Right lung (tissue), 5 donors: ENCODE data around the gene LCE1E. TPM values are rescaled to one million over a fixed set of nuclear protein-coding genes. Genes with fewer than 3 reads are reported as not detected.

Experiments
- DNase-seq, 2 donors: peaks; one replicate each; pipeline ENCODE4 v3.0.0-alpha.2; 2013
- polyA plus RNA-seq, 5 donors: library from polyadenylated mRNA; unstranded; fragments of 120-200 nt; gene quantifications; one replicate each; pipeline versions ENCODE4 v1.2.1 to v1.2.3, GENCODE V29; 2013; ENCODE audit warnings: inconsistent platforms in 1 of 5, low replicate concordance in 1 of 5; ENCODE audit not compliant: insufficient read length in 5 of 5, insufficient read depth in 1 of 5

LCE1E gene
- polyA plus RNA-seq, 5 donors = not detected

- no peak for DNase-seq
These were observed 8.4 kb upstream of the LCE1E start for GRCh38 chr1:152777510-152778137.

- DNase-seq = no peak
These were observed 3.0 kb upstream of the LCE1E start for GRCh38 chr1:152783095-152783494.

DNA sequence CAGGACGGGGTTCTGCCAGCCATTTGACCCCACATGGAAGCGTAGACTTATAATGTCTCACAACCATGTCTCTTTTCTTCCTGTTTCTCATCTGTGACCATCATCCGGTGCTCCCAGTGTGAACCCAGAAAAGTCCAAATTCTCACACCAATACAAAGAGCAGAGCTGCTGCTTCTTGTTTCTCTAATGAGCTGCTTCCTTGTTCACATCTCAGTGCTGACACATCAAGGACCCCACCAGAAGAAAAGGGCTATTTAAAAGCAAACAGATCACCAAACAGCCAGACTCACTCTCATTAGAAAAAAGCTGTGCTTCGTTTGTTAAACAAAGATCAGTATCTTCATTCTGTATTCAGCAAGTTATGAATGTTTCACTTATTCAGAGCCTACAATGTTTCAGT, 9.6 kb downstream of the LCE1E start:
- no peak for DNase-seq

- no peak for DNase-seq
These were observed 10.4 kb downstream of the LCE1E start, which contains the start of gene LCE1D for GRCh38 chr1:152796421-152796820. Gene LCE1D (plus strand): TSS chr1:152796721. CDS start chr1:152797795, 1,074 bp downstream.

GRCh38 chr1:152801333-152801732, 15.3 kb downstream of the LCE1E start:
- no peak for DNase-seq

- DNase-seq = no peak
These were observed 20.5 kb downstream of the LCE1E start, which contains the start of gene LCE1C for GRCh38 chr1:152806576-152806975. Gene LCE1C (minus strand): TSS chr1:152806651. CDS start chr1:152805478, 1,173 bp downstream.

GRCh38 chr1:152811050-152811449, 25.0 kb downstream of the LCE1E start:
- DNase-seq = no peak

- DNase-seq = no peak
These were observed 25.6 kb downstream of the LCE1E start, which contains the start of gene LCE1B for GRCh38 chr1:152811671-152812070. Gene LCE1B (plus strand): TSS chr1:152811971. CDS start chr1:152812447, 476 bp downstream.

GRCh38 chr1:152817309-152817708, 31.3 kb downstream of the LCE1E start:
- DNase-seq = no peak

GRCh38 chr1:152823294-152823693, 37.2 kb downstream of the LCE1E start:
- DNase-seq = no peak

- no peak for DNase-seq
These were observed 38.9 kb downstream of the LCE1E start for GRCh38 chr1:152824964-152825363.

- no peak for DNase-seq
These were observed 41.1 kb downstream of the LCE1E start, which contains the start of gene LCE1A for GRCh38 chr1:152827173-152827572. Gene LCE1A (plus strand): TSS chr1:152827473. CDS start chr1:152827473, 0 bp downstream.

GRCh38 chr1:152836870-152837269, 50.8 kb downstream of the LCE1E start:
- no peak for DNase-seq

Other genes with a start within 250 kb of the LCE1E start
- gene LCE3E, start 219.5 kb upstream of the LCE1E start, polyA plus RNA-seq = not detected
- gene LCE3D, start 205.7 kb upstream of the LCE1E start, polyA plus RNA-seq = not detected
- not detected for gene LCE3C, start 186.0 kb upstream of the LCE1E start, polyA plus RNA-seq
- not detected for gene LCE3B, start 172.4 kb upstream of the LCE1E start, polyA plus RNA-seq
- gene LCE3A, start 163.2 kb upstream of the LCE1E start, polyA plus RNA-seq = not detected
- gene LCE2D, start 122.9 kb upstream of the LCE1E start, polyA plus RNA-seq = not detected
- gene LCE2C, start 111.0 kb upstream of the LCE1E start, polyA plus RNA-seq = not detected
- gene LCE2B, start 100.1 kb upstream of the LCE1E start, polyA plus RNA-seq = not detected
- not detected for gene LCE2A, start 87.9 kb upstream of the LCE1E start, polyA plus RNA-seq
- not detected for gene LCE4A, start 78.1 kb upstream of the LCE1E start, polyA plus RNA-seq
- not detected for gene KPRP, start 28.2 kb upstream of the LCE1E start, polyA plus RNA-seq
- gene LCE1F, start 11.1 kb upstream of the LCE1E start, polyA plus RNA-seq = not detected
- not detected for gene LCE1D, start 10.5 kb downstream of the LCE1E start, polyA plus RNA-seq
- not detected for gene LCE1C, start 20.4 kb downstream of the LCE1E start, polyA plus RNA-seq
- not detected for gene LCE1B, start 25.7 kb downstream of the LCE1E start, polyA plus RNA-seq
- not detected for gene LCE1A, start 41.2 kb downstream of the LCE1E start, polyA plus RNA-seq
- not detected for gene LCE6A, start 56.6 kb downstream of the LCE1E start, polyA plus RNA-seq
- gene LCE7A, start 73.7 kb downstream of the LCE1E start, polyA plus RNA-seq = not detected
- gene SMCP, start 92.1 kb downstream of the LCE1E start, polyA plus RNA-seq = not detected
- not detected for gene IVL, start 122.3 kb downstream of the LCE1E start, polyA plus RNA-seq
- gene SPRR5, start 160.9 kb downstream of the LCE1E start, polyA plus RNA-seq = not detected
- gene SPRR4, start 184.4 kb downstream of the LCE1E start, polyA plus RNA-seq = not detected
- not detected for gene SPRR1A, start 197.8 kb downstream of the LCE1E start, polyA plus RNA-seq
- under 1 TPM in 3 of 5 donors, not detected in 2; 0.21 to 0.42 (median 0.27) TPM for gene SPRR3, start 215.5 kb downstream of the LCE1E start, polyA plus RNA-seq
- not detected for gene SPRR1B, start 244.9 kb downstream of the LCE1E start, polyA plus RNA-seq